Astrocyte of the cerebellum (primary cell): ENCODE data around the gene NLGN1.

Experiments
- DNase-seq: peaks from one replicate; pipeline ENCODE4 v3.0.0-alpha.2; 2011; ENCODE audit warnings: low read depth
- H3K4me3 ChIP-seq: 2 replicates; pipeline ENCODE4 v1.5.1; 2011; ENCODE audit warnings: mild to moderate bottlenecking, low read depth, low read length, moderate library complexity
- CTCF ChIP-seq: IDR thresholded peaks from 2 replicates; pipeline ENCODE4 v1.5.1; 2012; ENCODE audit warnings: low read length, low read depth, moderate library complexity, mild to moderate bottlenecking; ENCODE audit errors: missing control alignments
- in situ Hi-C: cut with HindIII; loops from 2 replicates; pipeline ENCODE4 v1.10.0; 2017; ENCODE audit warnings: low sequenced_read_pairs

Gene NLGN1

GRCh38 chr3:173632945-173633344, 235.4 kb downstream of the NLGN1 start:
- in situ Hi-C loops = no loop called here
- TF ChIP-seq CTCF = no peak
- no peak for DNase-seq
- H3K4me3 ChIP-seq = no peak overlapping the region

- no peak for DNase-seq
- no peak overlapping the region for H3K4me3 ChIP-seq
- no peak for TF ChIP-seq CTCF
- in situ Hi-C loops = no loop called here
These were observed 238.3 kb downstream of the NLGN1 start for GRCh38 chr3:173635826-173636225.

- in situ Hi-C loops = no loop called here
- DNase-seq = no peak
- H3K4me3 ChIP-seq = no peak overlapping the region
- no peak for TF ChIP-seq CTCF
These were observed 241.6 kb downstream of the NLGN1 start for GRCh38 chr3:173639098-173639497.

- no peak for TF ChIP-seq CTCF
- in situ Hi-C loops = no loop called here
- no peak overlapping the region for H3K4me3 ChIP-seq
- DNase-seq = no peak
These were observed 244.2 kb downstream of the NLGN1 start for GRCh38 chr3:173641696-173642095.

GRCh38 chr3:173644086-173645082, 246.8 kb downstream of the NLGN1 start:
- in situ Hi-C loops = no loop called here
- no peak for TF ChIP-seq CTCF
- DNase-seq = no peak
- H3K4me3 ChIP-seq = no peak overlapping the region

- H3K4me3 ChIP-seq = no peak overlapping the region
- TF ChIP-seq CTCF = no peak
- in situ Hi-C loops = no loop called here
- DNase-seq = no peak
These were observed 253.1 kb downstream of the NLGN1 start for GRCh38 chr3:173650596-173650995.
